Activated gamma-delta T cell (primary cell): ENCODE measurements around the gene RIMKLB.
"Not testable (repeated sequence)": the region's sequence is repeated elsewhere in the genome, so short reads cannot be mapped to it uniquely, and the experiment has no call there.

ENCODE experiments used
- DNase-seq: peaks from one replicate; lab custom pipeline; 2025; lab: John Stamatoyannopoulos, UW

Gene RIMKLB

DNA sequence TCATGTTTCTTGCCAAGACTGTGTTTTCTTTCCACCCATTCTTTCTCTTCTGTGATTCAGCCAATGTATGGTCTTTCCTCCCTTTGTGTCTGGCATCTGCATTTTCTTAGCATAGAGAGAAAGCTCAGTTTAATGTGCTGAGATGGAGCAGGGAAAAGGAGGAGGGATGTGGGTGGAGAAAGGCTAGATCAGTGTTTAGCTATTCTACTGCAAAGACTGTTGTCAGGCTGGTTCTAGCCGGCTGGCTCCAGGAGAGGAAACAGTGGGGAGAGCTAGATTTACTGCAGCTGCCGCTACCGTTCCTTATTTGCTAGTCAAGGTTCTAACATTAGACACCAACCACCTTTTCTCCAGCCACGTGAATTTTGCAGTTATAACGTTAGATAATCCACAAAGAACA lies 5.2 kb upstream of the RIMKLB start:
- no peak for DNase-seq

DNA sequence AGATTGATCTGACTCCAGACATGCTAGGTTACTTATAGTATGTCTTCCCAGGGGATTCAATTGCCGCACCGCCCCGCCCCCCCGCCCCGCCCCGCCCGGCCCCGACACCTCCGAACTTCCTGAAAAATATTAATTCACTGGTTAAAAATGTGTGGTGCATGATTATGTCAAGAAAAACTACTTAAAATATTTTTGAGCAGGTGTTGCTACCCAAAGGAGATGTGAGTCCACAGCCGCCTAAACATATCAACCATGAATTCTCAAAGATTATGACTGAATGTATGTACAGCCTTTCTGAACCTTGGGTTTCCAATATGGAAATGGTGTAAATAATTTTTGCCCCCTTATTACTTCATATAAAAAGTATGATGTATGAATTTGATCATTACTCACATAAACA lies 2.7 kb upstream of the RIMKLB start:
- DNase-seq, result no peak

DNA sequence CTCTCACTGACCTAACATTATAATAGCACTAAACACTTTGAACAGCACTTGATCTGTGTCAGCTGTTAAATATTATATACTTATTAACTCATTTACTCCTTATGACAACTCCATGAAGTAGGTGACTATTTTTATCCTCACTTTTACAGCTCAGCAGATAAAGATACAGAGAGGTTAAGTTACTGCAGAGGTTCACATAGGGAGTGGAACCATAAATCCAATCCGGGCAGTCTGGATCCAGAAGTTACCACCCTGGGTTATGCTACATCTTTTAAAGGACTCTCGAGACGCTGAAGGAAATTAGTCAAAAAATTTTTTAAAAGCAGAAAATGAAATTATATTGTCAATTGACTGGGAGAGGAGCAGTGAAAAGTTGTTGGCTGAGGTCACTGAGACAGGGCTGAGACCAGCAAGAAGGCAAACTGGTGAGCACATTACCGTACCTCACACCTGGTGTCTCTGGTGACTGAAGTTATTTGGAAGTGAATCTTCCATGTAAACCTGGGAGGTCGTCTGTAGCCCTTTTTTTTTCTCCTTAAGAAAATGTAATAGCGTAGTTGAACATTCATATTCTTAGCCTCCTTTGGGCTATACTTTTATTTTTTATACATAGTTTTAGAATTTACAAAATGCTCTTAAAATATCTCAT lies 1.2 kb upstream of the RIMKLB start:
- no peak for DNase-seq

DNA sequence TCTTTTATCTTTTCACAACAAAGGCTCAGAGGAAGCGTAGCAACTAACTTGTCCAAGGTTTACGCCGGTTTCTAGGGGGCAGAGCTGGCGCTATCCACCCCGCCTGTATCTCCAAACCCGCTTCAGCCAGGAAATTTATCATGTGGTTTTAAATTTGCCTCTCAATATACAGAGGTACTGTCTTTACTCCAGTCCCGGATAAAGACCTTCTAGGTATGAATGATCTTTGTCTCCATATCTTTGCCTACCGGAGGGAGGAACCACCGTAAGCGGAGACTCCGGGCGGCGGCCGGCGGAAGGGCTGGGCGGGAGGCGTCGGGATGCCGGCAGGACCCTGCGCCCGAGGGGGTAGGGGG lies 693 bp upstream of the RIMKLB start:
- peak; percentile 25 for DNase-seq

DNA sequence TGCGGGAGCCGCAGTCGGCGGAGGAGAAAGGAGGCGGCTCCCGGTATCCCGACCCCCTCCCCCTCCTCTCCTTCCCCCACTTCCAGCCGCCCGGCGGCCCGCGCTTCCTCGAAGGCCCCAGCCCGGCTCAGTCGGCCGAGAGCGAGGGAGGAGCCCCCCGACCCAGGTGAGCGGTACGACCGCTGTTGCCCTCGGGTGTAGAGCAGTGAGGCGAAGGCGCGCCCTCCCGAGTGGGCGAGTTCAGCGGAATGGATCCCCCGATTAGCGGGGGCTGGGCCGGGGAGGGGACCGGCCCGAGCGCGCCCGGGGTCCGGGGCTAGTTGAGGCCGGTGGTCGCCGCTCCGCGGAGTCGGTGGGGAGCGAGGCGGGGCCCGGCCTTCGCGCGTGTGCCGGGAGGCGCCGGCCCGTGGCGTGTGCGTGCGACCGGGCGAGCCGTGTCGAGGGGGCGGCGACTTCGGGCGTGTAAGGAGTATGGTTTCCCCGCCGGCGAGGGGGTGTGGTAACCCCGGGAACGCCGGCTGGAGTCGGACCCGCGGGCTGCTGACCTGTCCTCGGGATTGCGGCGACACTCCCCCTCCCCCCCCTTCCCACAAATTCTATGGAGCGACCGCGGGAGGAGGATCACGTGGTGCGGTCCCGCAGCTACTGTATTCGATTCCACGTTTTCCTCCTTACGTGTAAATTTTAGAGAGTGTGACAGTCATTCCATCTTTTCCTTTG lies 501 bp downstream of the RIMKLB start:
- DNase-seq, result peak; percentile 37

DNA sequence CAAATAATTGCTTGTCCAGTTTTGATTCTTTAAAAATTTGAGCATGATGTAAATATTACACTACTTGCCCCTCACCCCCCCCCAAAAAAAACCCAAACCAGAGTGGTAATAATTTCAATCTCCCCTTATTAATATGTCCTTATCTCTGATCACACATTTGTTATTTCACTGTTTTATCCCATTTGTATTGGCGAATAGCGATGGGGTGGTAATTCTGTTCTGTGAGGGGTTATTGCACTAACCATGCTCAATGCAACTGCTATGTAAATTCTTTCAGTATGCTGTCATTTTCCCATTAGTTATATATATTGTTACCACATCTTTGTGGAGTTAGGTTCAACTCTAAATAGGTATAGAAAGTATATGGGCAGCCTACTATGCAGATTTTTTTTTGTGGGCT lies 1.1 kb downstream of the RIMKLB start:
- DNase-seq, result no peak

DNA sequence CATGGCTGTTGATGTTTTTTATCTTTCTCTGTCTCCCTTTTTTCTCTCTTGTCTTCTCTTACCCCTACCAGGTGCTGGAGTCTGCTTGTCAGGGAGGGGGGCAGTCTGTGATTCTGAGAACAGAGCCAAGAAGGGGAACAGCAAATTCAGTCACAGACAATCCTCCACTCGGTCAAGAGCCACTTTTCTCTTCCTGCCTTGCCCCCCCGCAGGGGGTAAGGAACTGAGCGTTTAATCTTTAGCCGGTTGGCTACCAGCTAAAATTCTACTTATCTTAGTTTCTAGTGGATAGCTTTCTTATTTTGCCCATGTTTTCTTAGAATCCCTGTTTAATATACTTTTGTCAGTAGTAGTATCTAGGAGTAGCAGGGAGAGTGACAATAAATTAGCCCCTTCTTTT lies 1.9 kb downstream of the RIMKLB start:
- no peak for DNase-seq

DNA sequence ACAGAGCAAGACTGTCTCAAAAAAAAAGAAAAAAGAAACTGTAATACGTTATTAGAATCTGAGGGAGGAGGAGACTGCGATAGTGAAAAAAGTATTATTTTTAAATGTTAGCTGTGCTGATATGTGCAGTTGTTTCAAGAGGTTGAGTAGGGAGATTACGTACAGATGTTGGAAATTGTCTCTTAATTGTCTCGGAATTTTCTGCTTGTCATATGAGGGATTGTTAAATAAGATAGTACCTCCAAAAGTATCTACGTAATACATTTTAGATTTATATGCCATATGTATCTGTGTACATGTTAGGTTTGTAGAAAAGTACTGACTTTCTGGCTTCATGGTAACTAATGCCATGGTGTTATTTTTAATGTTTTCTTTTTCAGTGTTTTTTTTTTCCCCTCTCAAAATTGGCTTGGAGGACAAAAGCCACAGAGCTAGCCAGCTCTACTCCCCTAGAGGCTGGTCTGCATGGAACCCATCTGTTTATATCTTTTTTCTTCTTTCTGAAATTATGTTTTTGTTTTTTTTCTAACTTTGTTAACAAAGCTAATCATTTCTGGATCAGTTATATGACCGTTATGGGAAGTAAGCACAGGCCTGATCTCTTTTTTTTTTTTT lies 3.4 kb downstream of the RIMKLB start:
- no peak for DNase-seq

DNA sequence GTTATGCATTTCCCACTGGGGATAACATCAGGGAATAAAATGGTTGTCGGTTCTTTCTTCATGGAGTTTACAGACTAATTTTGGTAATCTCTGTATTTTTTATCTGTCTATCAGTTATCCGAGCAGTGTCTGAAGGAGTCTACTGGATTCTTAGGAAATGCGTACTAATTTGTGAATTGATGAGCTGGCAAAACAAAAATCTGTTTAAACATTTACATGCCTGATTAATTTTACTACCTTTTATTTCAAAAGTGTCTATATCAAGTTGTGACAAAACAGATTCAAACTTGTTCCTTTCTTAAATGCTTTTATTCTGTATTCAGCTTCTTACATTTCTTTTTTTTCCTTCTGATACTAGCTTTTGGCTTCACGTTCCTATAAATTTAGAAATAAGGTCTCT lies 4.4 kb downstream of the RIMKLB start:
- DNase-seq, result no peak

DNA sequence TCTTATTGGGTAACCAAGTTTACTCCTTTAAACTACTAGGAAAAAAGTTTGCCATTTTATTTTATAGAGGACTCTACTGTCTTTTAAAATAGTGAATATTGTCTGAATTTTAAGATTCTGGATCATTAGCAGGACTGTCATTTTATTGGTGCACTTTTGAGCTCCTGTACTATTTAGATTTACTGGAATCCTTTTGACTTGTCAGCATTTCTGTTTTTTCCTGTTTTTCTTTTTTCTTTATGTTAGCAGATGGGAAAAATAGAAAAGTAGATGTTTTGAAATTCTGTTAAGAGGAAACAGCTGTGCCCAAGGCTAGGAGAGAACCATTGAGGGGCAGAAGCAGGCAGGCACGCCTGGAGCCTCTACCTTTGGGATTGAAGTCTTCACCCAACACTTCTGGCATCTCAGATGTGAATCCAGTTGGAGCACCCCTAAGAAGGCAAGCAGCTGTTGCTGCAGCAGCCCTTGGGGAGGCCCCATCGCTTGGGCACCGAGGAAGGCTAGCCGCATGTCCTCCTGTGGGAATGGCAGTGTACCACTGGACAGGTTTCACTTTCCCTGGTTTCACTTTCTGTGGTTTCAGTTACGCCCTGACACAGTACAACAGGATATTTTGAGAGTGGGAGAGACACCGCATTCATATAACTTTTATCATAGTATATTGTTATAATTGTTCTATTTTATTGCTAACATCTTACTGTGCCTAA lies 11.5 kb downstream of the RIMKLB start:
- no peak for DNase-seq

DNA sequence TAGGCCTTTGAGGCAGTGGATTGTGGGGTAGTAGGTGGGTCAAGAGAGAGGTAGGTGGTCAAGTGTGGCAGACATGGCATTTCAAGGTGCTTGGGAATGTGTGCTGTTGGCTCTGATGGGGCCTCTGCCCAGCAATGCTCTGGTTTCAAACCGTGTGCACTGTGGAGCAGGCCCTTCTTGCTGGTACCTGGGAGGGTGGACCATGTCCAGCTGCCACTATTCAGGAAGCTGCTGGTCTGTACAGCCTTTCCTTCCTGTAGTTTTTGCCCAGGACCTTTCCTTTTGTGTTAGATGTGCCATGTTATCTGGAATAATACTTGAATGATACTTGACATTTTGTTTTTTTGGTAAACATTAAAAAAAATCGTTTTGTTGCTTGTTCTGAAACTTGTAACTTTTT lies 14.8 kb downstream of the RIMKLB start:
- DNase-seq, result no peak

DNA sequence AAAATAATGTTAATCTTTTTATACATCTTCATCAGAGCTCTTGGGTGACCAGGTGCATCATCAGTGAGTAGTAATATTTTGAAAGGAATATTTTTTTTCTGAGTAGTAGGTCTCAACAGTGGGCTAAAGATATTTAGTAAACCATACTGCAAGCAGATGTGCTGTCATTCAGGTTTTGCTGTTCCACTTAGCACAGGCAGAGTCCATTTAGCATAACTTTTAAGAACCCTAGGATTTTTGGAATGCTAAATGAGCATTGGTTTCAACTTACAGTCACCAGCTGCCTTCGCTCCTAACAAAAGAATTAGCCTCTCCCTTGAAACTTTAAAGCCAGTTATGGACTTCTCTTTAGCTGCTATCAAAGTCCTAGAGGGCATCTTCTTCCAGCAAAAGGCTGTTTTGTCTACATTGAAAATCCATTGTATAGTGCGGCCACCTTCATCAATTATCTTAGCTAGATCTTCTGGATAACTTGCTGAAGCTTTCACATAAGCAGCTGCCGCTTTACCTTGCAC lies 24.6 kb downstream of the RIMKLB start:
- no peak for DNase-seq

DNA sequence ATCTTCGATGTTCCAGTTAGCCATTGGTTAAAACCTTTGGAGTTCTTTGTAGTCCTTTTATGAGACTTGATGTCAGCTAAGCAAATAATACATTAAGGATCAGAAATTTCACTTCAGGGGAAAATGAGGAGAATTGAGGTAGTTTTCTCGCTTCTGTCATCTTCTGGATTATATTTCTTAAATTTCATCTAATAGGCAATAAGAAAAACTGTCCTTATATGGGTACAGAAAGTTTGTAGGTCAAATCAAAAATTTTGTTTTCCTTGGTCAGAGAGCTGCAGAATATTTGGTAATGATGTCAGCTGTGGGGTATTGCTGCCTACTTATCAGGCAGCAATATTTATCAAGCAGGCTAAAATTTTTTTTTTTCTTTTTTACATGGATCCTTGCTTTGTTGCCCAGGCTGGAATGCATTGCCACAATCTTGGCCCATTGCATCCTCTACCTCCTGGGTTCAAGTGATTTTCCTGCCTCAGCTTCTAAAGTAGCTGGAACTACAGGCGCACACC lies 37.1 kb downstream of the RIMKLB start:
- no peak for DNase-seq

DNA sequence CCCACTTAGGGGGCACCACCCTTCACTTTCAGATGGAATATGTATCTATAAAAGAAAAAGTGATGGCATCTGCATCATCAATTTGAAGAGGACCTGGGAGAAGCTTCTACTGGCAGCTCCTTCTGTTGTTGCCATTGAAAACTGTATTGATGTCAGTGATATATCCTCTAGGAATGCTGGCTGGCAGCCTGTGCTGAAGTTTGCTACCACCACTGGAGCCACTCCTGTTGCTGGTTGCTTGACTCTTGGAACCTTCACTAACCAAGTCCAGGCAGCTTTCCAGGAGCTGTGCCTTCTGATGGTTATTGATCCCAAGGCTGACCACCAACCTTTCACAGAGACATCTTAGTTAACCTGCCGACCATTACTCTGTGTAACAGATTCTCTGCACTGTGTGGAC lies 44.7 kb downstream of the RIMKLB start:
- DNase-seq, result no peak

DNA sequence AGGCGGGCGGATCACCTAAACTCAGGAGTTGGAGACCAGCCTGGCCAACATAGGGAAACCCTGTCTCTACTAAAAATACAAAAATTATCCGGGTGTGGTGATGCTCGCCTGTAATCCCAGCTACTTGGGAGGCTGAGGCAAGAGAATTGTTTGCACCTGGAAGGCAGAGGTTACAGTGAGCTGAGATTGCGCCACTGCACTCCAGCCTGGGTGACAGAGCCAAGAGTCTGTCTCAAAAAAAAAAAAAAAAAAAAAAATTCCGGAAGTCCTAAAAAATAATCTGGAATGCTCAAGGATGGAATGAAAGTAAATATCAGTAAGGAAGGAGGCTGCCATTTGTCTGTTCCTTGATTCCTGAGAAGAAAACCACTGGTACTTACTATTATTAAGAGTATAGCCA lies 45.3 kb downstream of the RIMKLB start:
- DNase-seq, result not testable (repeated sequence)

DNA sequence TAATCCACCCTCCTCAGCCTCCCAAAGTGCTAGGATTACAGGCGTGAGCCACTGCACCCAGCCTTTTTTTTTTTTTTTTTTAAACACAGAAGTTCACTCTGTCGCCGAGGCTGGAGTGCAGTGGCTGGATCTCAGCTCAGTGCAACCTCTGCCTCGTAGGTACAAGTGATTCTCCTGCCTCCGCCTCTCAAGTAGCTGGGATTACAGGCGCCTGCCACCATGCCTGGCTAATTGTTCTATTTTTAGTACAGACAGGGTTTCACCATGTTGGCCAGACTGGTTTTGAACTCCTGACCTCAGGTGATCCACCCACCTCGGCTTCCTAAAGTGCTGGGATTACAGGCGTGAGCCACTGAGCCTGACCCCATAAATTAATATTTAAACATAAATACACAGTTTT lies 47.8 kb downstream of the RIMKLB start:
- DNase-seq, result not testable (repeated sequence)

DNA sequence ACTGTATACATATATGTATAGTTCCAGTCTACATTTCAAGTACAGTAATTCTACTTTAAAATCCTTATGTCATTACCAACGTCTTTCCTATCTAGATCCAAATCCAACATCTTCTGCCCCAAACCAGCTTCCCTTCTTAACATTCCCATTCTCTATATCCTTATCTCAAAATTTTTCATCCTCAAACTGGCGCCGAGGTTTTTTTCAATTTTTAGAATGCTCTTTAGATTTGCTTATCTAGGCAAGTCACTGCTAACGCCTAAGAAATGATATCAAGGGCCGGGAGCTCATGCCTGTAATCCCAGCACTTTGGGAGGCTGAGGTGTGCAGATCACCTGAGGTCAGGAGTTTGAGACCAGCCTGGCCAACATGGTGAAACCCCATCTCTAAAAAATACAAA lies 48.3 kb downstream of the RIMKLB start:
- DNase-seq, result no peak

DNA sequence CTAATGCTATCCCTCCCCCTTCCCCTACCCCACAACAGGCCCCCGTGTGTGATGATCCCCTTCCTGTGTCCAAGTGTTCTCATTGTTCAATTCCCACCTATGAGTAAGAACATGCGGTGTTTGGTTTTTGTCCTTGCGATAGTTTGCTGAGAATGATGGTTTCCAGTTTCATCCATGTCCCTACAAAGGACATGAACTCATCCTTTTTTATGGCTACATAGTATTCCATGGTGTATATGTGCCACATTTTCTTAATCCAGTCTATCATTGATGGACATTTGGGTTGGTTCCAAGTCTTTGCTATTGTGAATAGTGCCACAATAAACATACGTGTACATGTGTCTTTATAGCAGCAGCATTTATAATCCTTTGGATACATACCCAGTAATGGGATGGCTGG lies 62.3 kb downstream of the RIMKLB start:
- not testable (repeated sequence) for DNase-seq

DNA sequence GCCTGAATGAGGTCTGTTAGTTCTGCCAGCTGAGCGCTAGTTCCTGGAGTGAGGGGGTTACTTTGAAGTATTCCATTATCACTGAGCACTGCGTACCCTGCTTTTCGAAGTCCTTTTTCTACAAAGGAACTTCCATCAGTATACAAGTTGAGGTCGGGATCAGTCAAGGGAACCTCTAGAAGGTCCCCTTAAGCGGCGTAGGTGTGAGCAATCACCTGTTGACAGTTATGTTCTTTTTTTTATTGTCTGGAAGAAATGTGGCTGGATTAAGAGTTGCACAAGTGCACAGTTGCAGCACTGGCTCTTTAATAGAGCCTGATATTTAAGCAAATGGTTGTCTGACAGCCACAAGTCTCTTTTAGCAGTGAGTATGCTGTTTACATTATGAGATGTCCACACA lies 64.9 kb downstream of the RIMKLB start:
- DNase-seq, result not testable (repeated sequence)

DNA sequence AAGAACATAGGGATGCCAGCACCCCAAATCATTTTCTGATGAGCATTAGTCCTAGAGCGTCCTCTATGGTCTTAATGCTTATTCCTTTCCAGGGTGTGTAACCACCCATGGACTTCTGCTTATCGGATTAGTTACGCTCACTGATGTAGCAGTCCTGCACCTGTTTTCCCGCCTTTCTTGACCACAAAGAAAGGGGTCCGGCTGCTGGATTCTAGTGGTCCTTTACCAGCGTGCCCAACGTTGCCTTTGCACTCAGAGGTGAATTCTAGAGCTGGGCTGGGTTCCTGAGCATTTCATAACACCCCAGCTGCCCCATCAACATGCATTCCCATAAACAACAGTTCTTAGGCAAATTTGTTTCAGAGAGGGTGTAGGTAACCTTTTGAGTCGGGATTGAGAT lies 68.3 kb downstream of the RIMKLB start:
- not testable (repeated sequence) for DNase-seq

DNA sequence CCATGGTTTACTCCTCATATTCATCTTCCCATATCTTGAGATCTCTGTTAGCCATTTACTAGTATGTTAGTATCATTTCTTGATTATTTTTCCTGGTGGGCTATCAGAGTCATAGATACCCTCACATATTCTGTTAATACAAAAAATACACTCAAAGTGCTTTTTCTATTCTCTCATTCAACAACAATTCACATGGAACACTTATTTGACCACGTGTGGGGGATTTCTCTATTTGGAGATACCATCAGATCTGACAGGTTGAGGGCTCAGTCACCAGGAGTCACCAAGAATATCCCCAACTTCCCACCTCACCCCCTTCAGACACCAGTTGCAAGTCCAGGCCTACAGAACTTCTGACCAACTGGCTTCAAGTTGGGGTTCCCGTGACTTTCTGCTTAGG lies 72.7 kb downstream of the RIMKLB start:
- no peak for DNase-seq

DNA sequence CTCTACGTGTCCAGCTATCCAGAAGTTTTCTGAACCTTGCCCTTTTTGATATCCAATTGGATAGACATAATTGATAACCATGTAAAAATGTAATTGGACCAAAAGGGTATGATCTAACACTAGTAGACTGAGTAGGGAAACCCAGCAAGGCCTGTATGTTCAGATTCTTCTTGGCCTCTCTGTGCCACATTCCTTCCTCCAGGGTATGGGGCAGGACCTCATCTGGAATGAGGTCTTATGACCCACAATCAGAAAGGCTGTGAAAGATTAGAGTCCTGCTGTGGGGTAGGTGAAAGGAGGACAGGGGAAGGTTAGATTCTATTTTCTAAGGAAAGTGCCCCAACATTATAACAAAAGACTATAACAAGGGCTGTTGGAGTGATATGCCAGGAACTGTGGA lies 73.3 kb downstream of the RIMKLB start:
- no peak for DNase-seq
